Measurements from ENCODE around the gene NATD1. TPM values are rescaled to one million over a fixed set of nuclear protein-coding genes. Genes with fewer than 3 reads are reported as not detected.

NATD1 gene
- total and polyA plus RNA-seq, 9 of the 15 experiments (the other 6 are each of a cell fraction or from before 2014, with no cell fraction given), result 0.24 to 5.4 (median 1.6) TPM

DNA sequence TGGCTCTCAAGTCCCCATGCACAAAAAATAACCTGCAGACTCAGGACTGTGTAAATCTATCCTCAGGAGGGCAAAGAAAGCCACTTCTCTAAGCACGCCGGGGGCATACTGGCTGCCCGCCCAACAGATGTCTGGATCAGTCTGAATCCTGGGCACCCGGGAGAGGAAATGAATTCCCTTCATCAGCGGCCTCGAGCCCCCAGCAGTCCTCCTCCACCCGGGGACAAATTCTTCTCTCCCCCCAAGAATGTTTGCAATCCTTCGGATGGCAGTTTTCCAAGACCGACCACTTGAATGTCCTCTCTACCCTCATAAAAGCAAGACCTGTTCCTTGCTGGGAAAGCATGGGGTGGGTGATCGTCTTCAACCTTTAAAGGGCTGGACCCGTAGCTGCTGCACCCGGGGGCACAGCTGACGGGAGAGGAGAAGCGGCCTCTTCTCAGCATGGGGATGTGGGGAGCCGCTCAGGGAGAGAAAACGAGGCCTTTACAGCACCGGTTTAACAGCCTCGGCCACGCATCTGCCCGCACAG is 21.9 kb upstream of the NATD1 start (continued):
- TF ChIP-seq NONO (IDR thresholded peaks at IDR 0.05; ENCODE audit: low read depth in 2 of 2, low read length in 1 of 2) (no peak), FOS (IDR thresholded peaks at IDR 0.05; ENCODE audit: extremely low read depth, insufficient read length) (no peak)

DNA sequence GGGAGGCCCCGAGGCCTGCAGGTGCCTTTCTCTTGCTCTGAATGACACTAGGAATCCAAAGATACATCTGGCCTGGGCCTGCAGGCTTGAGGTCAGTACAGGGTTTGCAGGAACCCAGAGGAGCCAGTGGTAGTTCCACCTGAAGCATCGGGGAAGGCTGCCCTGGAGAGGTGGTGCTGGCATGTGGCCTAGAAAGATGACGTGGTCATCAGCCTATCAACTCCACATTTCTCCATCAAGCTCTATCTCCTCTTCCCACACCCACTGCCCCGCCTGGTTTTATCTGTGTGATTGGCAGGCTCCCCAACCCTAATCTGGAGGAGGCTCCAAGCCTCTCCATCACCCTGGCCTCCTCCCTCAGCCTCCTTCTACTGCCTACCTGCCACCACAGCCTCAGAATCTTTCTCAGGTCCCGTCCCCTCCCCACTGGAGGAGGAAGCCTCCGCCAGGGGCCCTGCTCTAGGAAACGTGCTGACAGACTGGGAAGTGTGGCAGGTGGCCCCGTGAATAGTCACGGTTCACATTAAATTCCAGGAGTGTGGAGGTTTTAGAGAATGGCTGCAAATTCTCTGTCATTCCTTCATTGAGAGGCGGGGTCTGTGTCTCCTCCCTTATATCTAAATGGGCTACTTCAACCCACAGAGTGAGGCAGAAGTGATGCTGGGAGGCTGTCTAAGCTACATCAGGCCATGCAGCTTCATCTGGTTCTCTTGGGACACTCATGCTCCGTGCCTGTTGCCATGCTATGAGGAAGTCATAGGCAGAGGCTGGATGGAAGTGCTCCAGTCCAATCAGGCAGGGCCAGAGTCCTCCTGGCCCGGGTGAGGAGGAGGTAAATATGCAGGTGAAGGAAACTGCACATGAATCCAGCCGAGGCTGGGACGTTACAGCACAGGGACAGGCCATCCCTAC is 19.9 kb upstream of the NATD1 start:
- intact Hi-C loops (cut with micrococcal nuclease), result no loop called here
- Histone ChIP-seq H2AFZ (ENCODE audit: low read depth, low read length) (peak overlapping the region; percentile 70), H3K9ac (ENCODE audit: insufficient read depth in 1 of 2, low read depth in 2 of 2, low read length in 2 of 2) (peak overlapping the region; percentile 10 to 44; a peak in 1 of 4 replicates), H3K4me2 (ENCODE audit: insufficient read depth, low read length) (peak overlapping the region; percentile 43), H3K27me3 (ENCODE audit: control insufficient read depth in 2 of 2, insufficient read depth in 2 of 2, low read length in 2 of 2) (no peaks in the 10 kb centered on the region), H3K36me3 (ENCODE audit: control insufficient read depth, insufficient read depth, low read length) (no peaks in the 10 kb centered on the region), H3K79me2 (ENCODE audit: control insufficient read depth, insufficient read depth, low read length) (no peaks in the 10 kb centered on the region), H3K4me3 (no peak overlapping the region), H3K9me1 (ENCODE audit: control insufficient read depth, insufficient read depth, low read length) (no peaks in the 10 kb centered on the region), H4K20me1 (replicated peaks; ENCODE audit: control insufficient read depth, insufficient read depth, low read length) (peaks cover 3% of the 10 kb centered on the region; the same call in 1 of the 2 replicates), H3K9me3 (replicated peaks; ENCODE audit: control insufficient read depth, insufficient read depth, low read depth, low read length) (no peaks in the 10 kb centered on the region), H3K27ac (ENCODE audit: extremely low read depth, low read depth, low read length) (peak overlapping the region; percentile 66; the same call in 2 of the 3 replicates), H3K4me1 (replicated peaks in 1 of 2; ENCODE audit: control insufficient read depth in 2 of 2, insufficient read depth in 2 of 2, low read length in 2 of 2) (peaks cover 28 to 43% of the 10 kb centered on the region in 2 experiments; a peak in 4 of 5 replicates)
- FAIRE-seq, result peak; percentile 94
- peak; percentile 65 for ATAC-seq
- 24% methylated on average over 12 of the region's 14 CpGs for WGBS (ENCODE audit: insufficient coverage, low coverage, missing lambda C conversion rate)
- in situ Hi-C loops (cut with MboI), result loop anchor here (10.0 kb wide), 1 partner anchor 242 kb away; no protein-coding TSS in a partner anchor
- peak; percentile 77 to 85 (median 82) for DNase-seq (ENCODE audit: extremely low read depth in 1 of 4, low spot score in 3 of 4)
- POLR2A ChIA-PET, result interaction anchor here (0.6 to 0.7 kb wide), 3 partner anchors 13 to 375 kb away, joined by 3 to 4 read pairs (median 3); no protein-coding TSS in a partner anchor
- no TSS peak for BruUV-seq (replicated peaks)
- CTCF ChIA-PET (ENCODE audit: low intra/inter-chr PET ratio), result no interaction called here
- TF ChIP-seq, protein P1, sequence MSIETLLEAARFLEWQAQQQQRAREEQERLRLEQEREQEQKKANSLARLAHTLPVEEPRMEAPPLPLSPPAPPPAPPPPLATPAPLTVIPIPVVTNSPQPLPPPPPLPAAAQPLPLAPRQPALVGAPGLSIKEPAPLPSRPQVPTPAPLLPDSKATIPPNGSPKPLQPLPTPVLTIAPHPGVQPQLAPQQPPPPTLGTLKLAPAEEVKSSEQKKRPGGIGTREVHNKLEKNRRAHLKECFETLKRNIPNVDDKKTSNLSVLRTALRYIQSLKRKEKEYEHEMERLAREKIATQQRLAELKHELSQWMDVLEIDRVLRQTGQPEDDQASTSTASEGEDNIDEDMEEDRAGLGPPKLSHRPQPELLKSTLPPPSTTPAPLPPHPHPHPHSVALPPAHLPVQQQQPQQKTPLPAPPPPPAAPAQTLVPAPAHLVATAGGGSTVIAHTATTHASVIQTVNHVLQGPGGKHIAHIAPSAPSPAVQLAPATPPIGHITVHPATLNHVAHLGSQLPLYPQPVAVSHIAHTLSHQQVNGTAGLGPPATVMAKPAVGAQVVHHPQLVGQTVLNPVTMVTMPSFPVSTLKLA (conservative IDR thresholded peaks at IDR 0.05), result 0 out of 4 replicates have a peak, but pooled peaks of 1 of the 2 experiments have one; percentile 27
- peak; percentile 33 for TF ChIP-seq RBM39 (optimal IDR thresholded peaks at IDR 0.05; ENCODE audit: low read depth, low read length)
- TF ChIP-seq, protein P2, sequence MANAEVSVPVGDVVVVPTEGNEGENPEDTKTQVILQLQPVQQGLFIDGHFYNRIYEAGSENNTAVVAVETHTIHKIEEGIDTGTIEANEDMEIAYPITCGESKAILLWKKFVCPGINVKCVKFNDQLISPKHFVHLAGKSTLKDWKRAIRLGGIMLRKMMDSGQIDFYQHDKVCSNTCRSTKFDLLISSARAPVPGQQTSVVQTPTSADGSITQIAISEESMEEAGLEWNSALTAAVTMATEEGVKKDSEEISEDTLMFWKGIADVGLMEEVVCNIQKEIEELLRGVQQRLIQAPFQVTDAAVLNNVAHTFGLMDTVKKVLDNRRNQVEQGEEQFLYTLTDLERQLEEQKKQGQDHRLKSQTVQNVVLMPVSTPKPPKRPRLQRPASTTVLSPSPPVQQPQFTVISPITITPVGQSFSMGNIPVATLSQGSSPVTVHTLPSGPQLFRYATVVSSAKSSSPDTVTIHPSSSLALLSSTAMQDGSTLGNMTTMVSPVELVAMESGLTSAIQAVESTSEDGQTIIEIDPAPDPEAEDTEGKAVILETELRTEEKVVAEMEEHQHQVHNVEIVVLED (CRISPR knock-in tag; IDR thresholded peaks at IDR 0.05), result no peak
- TF ChIP-seq TBL1XR1 (IDR thresholded peaks at IDR 0.05; ENCODE audit: low read length in 2 of 2), result 0 out of 4 replicates have a peak, but pooled peaks of 1 of the 2 experiments have one; percentile 11
- 0 out of 2 replicates have a peak, but pooled peaks have one; percentile 11 for TF ChIP-seq MYC (IDR thresholded peaks at IDR 0.05; ENCODE audit: low read depth, low read length)
- TF ChIP-seq MYC (CRISPR knock-in tag; IDR thresholded peaks at IDR 0.05; ENCODE audit: borderline replicate concordance, low read depth), result no peak
- no peak for TF ChIP-seq FUS (optimal IDR thresholded peaks at IDR 0.05; ENCODE audit: low read depth, low read length)
- TF ChIP-seq, protein P3, sequence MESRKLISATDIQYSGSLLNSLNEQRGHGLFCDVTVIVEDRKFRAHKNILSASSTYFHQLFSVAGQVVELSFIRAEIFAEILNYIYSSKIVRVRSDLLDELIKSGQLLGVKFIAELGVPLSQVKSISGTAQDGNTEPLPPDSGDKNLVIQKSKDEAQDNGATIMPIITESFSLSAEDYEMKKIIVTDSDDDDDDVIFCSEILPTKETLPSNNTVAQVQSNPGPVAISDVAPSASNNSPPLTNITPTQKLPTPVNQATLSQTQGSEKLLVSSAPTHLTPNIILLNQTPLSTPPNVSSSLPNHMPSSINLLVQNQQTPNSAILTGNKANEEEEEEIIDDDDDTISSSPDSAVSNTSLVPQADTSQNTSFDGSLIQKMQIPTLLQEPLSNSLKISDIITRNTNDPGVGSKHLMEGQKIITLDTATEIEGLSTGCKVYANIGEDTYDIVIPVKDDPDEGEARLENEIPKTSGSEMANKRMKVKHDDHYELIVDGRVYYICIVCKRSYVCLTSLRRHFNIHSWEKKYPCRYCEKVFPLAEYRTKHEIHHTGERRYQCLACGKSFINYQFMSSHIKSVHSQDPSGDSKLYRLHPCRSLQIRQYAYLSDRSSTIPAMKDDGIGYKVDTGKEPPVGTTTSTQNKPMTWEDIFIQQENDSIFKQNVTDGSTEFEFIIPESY (CRISPR knock-in tag; IDR thresholded peaks at IDR 0.05), result no peak
- TF ChIP-seq CBFA2T2 (conservative IDR thresholded peaks at IDR 0.05), result peak; percentile 89
- TF ChIP-seq CBFA2T3 (IDR thresholded peaks at IDR 0.05), result peak; percentile 94
- peak; percentile 45; the same call in 1 of the 2 replicates for TF ChIP-seq CXXC5 (CRISPR knock-in tag; IDR thresholded peaks at IDR 0.05)

Data from K562 (cell line).